HG03354 (cell line): Measurements from ENCODE around the gene RHOBTB1.

Experiments
- ATAC-seq: cut with Tn5 transposase; IDR thresholded peaks from one replicate; pipeline ENCODE4 v1.9.1; 2021; ENCODE audit warnings: mild to moderate bottlenecking; ENCODE audit not compliant: unreplicated experiment, poor library complexity, severe bottlenecking

RHOBTB1 gene

GRCh38 chr10:60877061-60877776 is 66.8 kb downstream of the RHOBTB1 start:
- ATAC-seq: no peak

- ATAC-seq: no peak
These were observed 70.2 kb downstream of the RHOBTB1 start for GRCh38 chr10:60873758-60874157.

- ATAC-seq: no peak
These were observed 71.5 kb downstream of the RHOBTB1 start for GRCh38 chr10:60872451-60872850.

GRCh38 chr10:60871215-60871614 is 72.8 kb downstream of the RHOBTB1 start:
- ATAC-seq: no peak

- ATAC-seq: no peak
These were observed 73.2 kb downstream of the RHOBTB1 start for GRCh38 chr10:60870803-60871202.

GRCh38 chr10:60870416-60870728 is 73.6 kb downstream of the RHOBTB1 start:
- ATAC-seq: no peak

- ATAC-seq: no peak
These were observed 74.2 kb downstream of the RHOBTB1 start for GRCh38 chr10:60869652-60870415.

- ATAC-seq: no peak
These were observed 75.0 kb downstream of the RHOBTB1 start for GRCh38 chr10:60868946-60869345.

- ATAC-seq: no peak
These were observed 78.7 kb downstream of the RHOBTB1 start for GRCh38 chr10:60865198-60865783.

GRCh38 chr10:60863796-60864195 is 80.2 kb downstream of the RHOBTB1 start:
- no peak for ATAC-seq

- ATAC-seq: no peak
These were observed 81.5 kb downstream of the RHOBTB1 start for GRCh38 chr10:60862517-60862916.

- no peak for ATAC-seq
These were observed 87.6 kb downstream of the RHOBTB1 start for GRCh38 chr10:60856405-60856804.

GRCh38 chr10:60853637-60854036 is 90.3 kb downstream of the RHOBTB1 start:
- no peak for ATAC-seq

- no peak for ATAC-seq
These were observed 90.9 kb downstream of the RHOBTB1 start for GRCh38 chr10:60853107-60853506.

GRCh38 chr10:60849740-60850139 is 94.2 kb downstream of the RHOBTB1 start:
- ATAC-seq: no peak

GRCh38 chr10:60849217-60849616 is 94.8 kb downstream of the RHOBTB1 start:
- no peak for ATAC-seq

- ATAC-seq: no peak
These were observed 95.3 kb downstream of the RHOBTB1 start for GRCh38 chr10:60848680-60849079.

- no peak for ATAC-seq
These were observed 95.9 kb downstream of the RHOBTB1 start for GRCh38 chr10:60848126-60848525.

- no peak for ATAC-seq
These were observed 97.8 kb downstream of the RHOBTB1 start for GRCh38 chr10:60846173-60846572.

- no peak for ATAC-seq
These were observed 98.9 kb downstream of the RHOBTB1 start for GRCh38 chr10:60845038-60845437.

- ATAC-seq: no peak
These were observed 101.3 kb downstream of the RHOBTB1 start for GRCh38 chr10:60842694-60843093.
